AG04450 (cell line): Measurements from ENCODE around the gene CARNS1. TPM values are rescaled to one million over a fixed set of nuclear protein-coding genes. Genes with fewer than 3 reads are reported as not detected.

ENCODE experiments used
- CTCF ChIA-PET: fragments of 300-600, 350-600 bp; formaldehyde crosslinking; extraction: SDS; loops from one replicate; lab custom pipeline; 2022; ENCODE audit warnings: antibody characterized with exemption, inconsistent platforms; lab: Charles Lee
- POLR2A ChIA-PET: fragments of 350-600 bp; formaldehyde crosslinking; extraction: SDS; loops from one replicate; lab custom pipeline; 2021; ENCODE audit warnings: antibody characterized with exemption, inconsistent platforms; lab: Yijun Ruan, JAX
- DNase-seq: peaks from one replicate; pipeline ENCODE4 v3.0.0-alpha.2; 2011; ENCODE audit warnings: low read depth, low spot score
- H3K27ac ChIP-seq: one replicate; pipeline ENCODE4 v1.5.1; 2012; ENCODE audit warnings: low read depth, low read length, control low read depth
- H3K27me3 ChIP-seq: one replicate; pipeline ENCODE4 v1.6.0; 2012; ENCODE audit warnings: low read length; ENCODE audit not compliant: control insufficient read depth, insufficient read depth
- H3K4me3 ChIP-seq: 2 replicates; pipeline ENCODE4 v1.5.1; 2011; ENCODE audit warnings: mild to moderate bottlenecking, low read depth, low read length, control low read depth
- H3K9me3 ChIP-seq: 2 replicates; pipeline ENCODE4 v1.5.1; 2012; ENCODE audit warnings: low read length; ENCODE audit not compliant: control insufficient read depth, insufficient read depth
- CTCF ChIP-seq: IDR thresholded peaks from 2 replicates; pipeline ENCODE4 v1.5.1; 2011; ENCODE audit warnings: low read depth, low read length, control low read depth, inconsistent platforms
- polyA plus RNA-seq: library from polyadenylated mRNA; depleted of rRNA; stranded (reverse); fragments of >200 nt; gene quantifications from 2 replicates; pipeline ENCODE4 v1.2.3, GENCODE V29; 2011

Gene CARNS1
- polyA plus RNA-seq, 1 experiment, result 0.09 TPM

- DNase-seq, result no peak
- POLR2A ChIA-PET, result no interaction called here
- H3K27ac ChIP-seq, result peak overlapping the region; percentile 21
- no peak overlapping the region for H3K4me3 ChIP-seq
- TF ChIP-seq CTCF, result no peak
- no peaks in the 10 kb centered on the region for H3K9me3 ChIP-seq
- no peaks in the 10 kb centered on the region for H3K27me3 ChIP-seq
- CTCF ChIA-PET, result interaction anchor here (1.8 kb wide), 1 partner anchor 84 kb away, joined by 4 read pairs; no protein-coding TSS in a partner anchor
Measured at GRCh38 chr11:67435727-67436458, 20.4 kb downstream of the CARNS1 start.

GRCh38 chr11:67436459-67437081 is 21.1 kb downstream of the CARNS1 start:
- ChIA-PET POLR2A (no interaction called here), CTCF (interaction anchor here (0.7 to 1.8 kb wide), 2 partner anchors 21 to 85 kb away, joined by 4 to 5 read pairs; no protein-coding TSS in a partner anchor)
- DNase-seq, result no peak
- H3K27ac ChIP-seq, result no peak overlapping the region
- H3K9me3 ChIP-seq, result no peaks in the 10 kb centered on the region
- no peak for TF ChIP-seq CTCF
- no peaks in the 10 kb centered on the region for H3K27me3 ChIP-seq
- H3K4me3 ChIP-seq, result no peak overlapping the region

- TF ChIP-seq CTCF, result no peak
- POLR2A ChIA-PET, result interaction anchor here (0.6 to 1.1 kb wide), 3 partner anchors 9 to 295 kb away, joined by 3 to 7 read pairs (median 5); partner anchors contain the start of gene RPS6KB2
- H3K9me3 ChIP-seq, result no peaks in the 10 kb centered on the region
- CTCF ChIA-PET, result interaction anchor here (0.7 to 1.8 kb wide), 3 partner anchors 21 to 86 kb away, joined by 3 to 5 read pairs (median 4); partner anchors contain the start of gene PPP1CA
- DNase-seq, result no peak
- H3K27me3 ChIP-seq, result no peaks in the 10 kb centered on the region
- H3K4me3 ChIP-seq, result no peak within 1 kb of the TSS
- H3K27ac ChIP-seq, result no peak within 1 kb of the TSS
Measured at GRCh38 chr11:67437082-67437808, 21.8 kb downstream of the CARNS1 start, which contains the start of gene PTPRCAP. PTPRCAP (minus strand) TSS chr11:67437682; CDS start chr11:67437619, 63 bp downstream.

- no peak overlapping the region for H3K27ac ChIP-seq
- H3K27me3 ChIP-seq, result no peaks in the 10 kb centered on the region
- no peak for TF ChIP-seq CTCF
- CTCF ChIA-PET, result interaction anchor here (0.6 to 1.2 kb wide), 2 partner anchors 36 to 502 kb away, joined by 3 to 5 read pairs; partner anchors contain the start of gene PPP1CA
- POLR2A ChIA-PET, result interaction anchor here (0.6 to 1.1 kb wide), 3 partner anchors 10 to 296 kb away, joined by 3 to 7 read pairs (median 5); partner anchors contain the start of gene RPS6KB2
- no peaks in the 10 kb centered on the region; the same call in 1 of the 2 replicates for H3K9me3 ChIP-seq
- DNase-seq, result no peak
- no peak overlapping the region for H3K4me3 ChIP-seq
Measured at GRCh38 chr11:67437809-67438157, 22.3 kb downstream of the CARNS1 start.
